Fibroblast of skin of right quadriceps (primary cell): ENCODE results near the gene ZCCHC9.
"Not testable (repeated sequence)": the region's sequence is repeated elsewhere in the genome, so short reads cannot be mapped to it uniquely, and the experiment has no call there.

Source experiments
- DNase-seq: peaks from one replicate; pipeline ENCODE4 v3.0.0-alpha.2; 2013

Gene ZCCHC9

DNA sequence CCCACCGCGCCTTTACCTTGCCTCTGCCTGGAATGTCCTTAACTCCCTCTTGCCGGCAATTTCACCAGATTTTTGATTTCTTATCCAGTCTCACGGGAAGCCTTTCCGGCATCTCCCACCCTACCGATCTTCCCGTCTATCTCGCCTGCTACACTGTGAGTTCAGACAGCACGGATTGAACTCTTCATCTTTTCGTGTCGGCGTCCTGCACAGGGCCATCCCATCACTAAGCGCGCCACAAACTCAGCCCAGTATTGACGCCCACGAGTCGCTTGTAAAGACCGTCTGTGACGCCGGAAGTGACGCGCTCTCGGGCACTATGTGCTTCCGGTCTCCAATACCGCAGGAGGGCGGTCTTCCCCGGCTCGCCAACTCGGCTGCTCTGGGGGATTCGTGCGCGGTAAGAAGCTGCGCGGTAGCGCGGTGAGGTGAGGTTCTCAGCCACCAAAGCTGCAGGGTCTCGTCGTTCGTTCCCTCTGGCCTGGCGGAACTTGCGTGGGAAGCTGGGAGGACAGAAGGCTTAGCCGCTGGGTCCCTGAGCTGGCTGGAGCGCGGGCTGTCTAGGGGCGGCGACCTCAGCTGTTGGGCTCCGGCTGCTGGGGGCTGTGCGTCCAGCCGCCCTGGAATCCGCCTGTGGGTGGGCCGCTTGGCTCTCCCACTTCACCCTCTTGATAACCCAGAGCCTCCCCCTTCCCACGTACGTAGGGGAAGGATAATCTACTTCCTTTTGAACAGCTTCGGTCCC is at the start of gene ZCCHC9:
Gene ZCCHC9, plus strand, starts transcription at position 317 of the 745 bp plus-strand sequence. CDS start 3,171 bp downstream, outside the sequence.
- peak; percentile 95 for DNase-seq

GRCh38 chr5:81251922-81252321 is 49.5 kb upstream of the ZCCHC9 start:
- DNase-seq, result no peak

- DNase-seq, result no peak
These were observed 48.5 kb upstream of the ZCCHC9 start for GRCh38 chr5:81252904-81253303.

- DNase-seq, result no peak
These were observed 47.5 kb upstream of the ZCCHC9 start for GRCh38 chr5:81253875-81254274.

- DNase-seq, result no peak
These were observed 46.4 kb upstream of the ZCCHC9 start for GRCh38 chr5:81254886-81255559.

GRCh38 chr5:81256766-81257165 is 44.6 kb upstream of the ZCCHC9 start:
- DNase-seq, result no peak

- not testable (repeated sequence) for DNase-seq
These were observed 38.6 kb upstream of the ZCCHC9 start for GRCh38 chr5:81262796-81263195.

DNA sequence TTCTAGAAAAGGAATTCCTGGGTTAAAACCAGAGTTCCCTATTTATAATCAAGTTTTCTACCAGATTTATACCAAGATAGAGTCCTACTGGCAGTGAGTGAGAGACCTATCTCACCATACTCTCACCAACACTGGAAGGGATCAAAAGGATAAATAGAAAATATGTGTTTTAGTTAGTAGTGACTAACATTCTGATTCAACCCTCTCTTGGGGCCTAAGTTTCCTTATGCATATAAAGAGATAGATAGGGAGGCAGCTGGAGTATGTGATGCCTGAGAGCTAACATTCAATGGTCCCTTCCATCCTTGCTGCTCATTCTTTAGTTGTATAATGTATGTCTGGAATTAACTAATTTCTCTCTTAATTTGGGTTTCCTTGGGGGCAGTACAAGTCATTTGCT is 36.3 kb upstream of the ZCCHC9 start:
- DNase-seq, result peak; percentile 17

- peak; percentile 85 for DNase-seq
These were observed 32.7 kb upstream of the ZCCHC9 start for GRCh38 chr5:81268521-81269196.

DNA sequence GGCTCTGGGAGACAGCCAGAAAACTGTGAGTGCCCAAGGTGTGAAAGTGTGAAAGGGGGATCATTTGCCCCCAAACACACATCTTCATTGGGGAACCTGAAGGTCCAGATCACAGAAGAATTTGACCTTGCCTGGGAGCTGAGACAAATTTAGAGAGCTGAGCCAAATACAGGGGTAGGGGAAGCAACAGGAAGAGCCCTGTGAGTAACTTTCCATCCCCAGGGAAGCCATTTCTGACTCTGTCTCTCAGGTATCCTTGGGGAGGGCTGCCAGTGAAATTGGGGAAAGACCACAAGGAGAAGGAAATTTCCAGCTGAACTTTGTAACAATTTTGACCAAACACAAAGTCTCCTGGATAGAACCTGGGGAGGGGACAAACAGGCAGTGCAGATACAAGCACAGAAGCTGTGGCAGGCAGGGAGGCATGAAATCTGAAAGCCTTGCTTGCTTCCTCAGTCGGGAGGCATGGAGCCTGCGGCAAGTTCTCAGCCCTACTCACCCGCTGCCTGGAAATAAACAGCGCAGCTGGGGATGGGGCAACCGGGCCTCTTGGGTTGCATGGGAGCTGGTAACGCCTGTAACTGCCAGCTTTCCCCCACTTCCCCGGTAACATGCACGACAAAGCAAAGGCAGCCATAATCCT is 31.5 kb upstream of the ZCCHC9 start:
- DNase-seq, result no peak

GRCh38 chr5:81270394-81271027 is 30.9 kb upstream of the ZCCHC9 start:
- DNase-seq, result not testable (repeated sequence)

DNA sequence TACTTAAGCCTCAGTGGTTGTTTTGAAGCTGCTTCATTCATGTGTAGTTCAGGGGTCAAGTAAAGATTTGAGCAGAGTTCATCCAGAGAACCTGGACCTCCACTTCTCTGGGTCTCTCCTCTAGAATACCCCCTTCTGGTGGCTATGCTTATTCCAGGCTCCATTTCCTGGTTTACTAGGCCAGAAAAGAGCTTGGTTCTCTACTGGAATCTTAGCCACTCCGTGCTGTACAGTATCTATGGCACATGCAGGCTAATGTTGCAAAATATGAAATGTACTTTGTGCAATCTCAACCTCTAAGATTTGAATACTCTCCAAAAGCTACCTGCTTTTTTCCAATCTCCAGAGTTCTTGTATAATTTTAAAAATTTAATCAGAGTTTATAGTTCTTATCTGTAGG is 17.4 kb upstream of the ZCCHC9 start:
- no peak for DNase-seq

DNA sequence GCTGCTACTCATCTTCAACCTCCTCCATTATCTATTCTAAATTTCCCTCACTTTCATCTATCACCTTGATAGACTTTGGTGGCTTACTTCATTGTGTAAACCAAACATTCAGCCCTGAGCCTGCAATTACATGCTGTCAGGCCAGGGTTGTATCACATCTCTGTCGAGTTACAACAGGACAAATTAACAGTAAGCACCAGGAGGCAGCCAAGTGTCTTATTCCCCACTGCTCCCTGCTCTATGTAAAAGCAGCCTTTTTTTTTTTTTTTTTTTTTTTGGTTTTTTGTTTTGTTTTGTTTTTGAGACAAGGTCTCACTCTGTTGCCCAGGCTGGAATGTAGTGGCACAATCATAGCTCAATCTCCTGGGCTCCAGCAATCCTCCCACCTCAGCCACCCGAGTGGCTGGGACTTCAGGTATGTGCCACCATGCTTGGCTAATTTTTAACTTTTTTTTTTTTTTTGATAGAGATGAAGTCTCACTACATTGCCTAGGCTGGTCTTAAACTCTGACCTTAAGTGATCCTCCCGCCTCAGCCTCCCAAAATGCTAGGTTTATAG is 15.2 kb upstream of the ZCCHC9 start:
- DNase-seq, result no peak

DNA sequence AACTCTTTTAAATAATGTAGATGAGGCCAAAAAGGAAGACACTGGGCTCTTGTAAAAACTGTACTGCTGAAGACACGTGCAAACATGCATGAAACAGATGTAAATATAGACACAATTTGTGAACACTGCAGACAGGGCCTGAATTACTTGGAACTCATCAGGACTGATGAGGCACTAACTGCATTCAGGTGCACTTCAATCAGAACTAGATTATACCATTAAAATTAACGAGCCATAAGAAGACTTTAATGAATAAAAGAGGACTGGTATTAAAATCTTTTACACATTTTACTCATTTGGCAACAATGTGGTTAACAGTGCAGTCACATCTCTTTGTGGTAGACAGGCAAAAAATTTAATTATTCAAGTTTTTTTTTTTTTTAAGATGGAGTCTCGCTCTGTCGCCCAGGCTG is 13.4 kb upstream of the ZCCHC9 start:
- no peak for DNase-seq

GRCh38 chr5:81290146-81290545 is 11.2 kb upstream of the ZCCHC9 start:
- no peak for DNase-seq

- DNase-seq, result no peak
These were observed 9.3 kb upstream of the ZCCHC9 start for GRCh38 chr5:81292130-81292529.

GRCh38 chr5:81294021-81294420 is 7.4 kb upstream of the ZCCHC9 start:
- DNase-seq, result not testable (repeated sequence)

GRCh38 chr5:81297531-81297930 is 3.9 kb upstream of the ZCCHC9 start:
- DNase-seq, result no peak

- no peak for DNase-seq
These were observed 491 bp upstream of the ZCCHC9 start for GRCh38 chr5:81300921-81301270.

DNA sequence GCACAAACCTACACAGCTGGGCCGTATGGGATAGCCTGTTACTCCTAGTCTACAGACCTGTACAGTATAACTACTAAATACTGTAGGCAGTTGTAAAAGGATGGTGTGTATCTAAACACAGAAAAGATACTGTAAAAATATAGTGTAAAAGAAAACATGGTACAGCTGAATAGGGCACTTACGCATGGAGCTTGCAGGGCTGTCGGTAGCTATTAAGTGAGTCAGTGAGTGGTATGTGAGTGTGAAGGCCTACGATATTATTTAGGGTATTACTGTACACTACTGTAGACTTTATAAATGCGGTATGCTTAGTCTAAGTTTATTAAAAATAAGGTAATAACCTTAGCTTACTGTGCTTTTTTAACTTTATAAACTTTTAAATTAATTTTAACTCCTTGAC is 1.2 kb downstream of the ZCCHC9 start:
- no peak for DNase-seq

GRCh38 chr5:81303563-81303962 is 2.2 kb downstream of the ZCCHC9 start:
- DNase-seq, result peak; percentile 66

- no peak for DNase-seq
These were observed 4.4 kb downstream of the ZCCHC9 start for GRCh38 chr5:81305785-81306184.

GRCh38 chr5:81308836-81309235 is 7.4 kb downstream of the ZCCHC9 start:
- no peak for DNase-seq
